ENCODE data around the gene NWD2. TPM values are rescaled to one million over a fixed set of nuclear protein-coding genes. Genes with fewer than 3 reads are reported as not detected.
"Not testable (repeated sequence)": the region's sequence is repeated elsewhere in the genome, so short reads cannot be mapped to it uniquely, and the experiment has no call there.

Gene NWD2
- polyA plus RNA-seq, 1 donor from 2014 or later = not detected

DNA sequence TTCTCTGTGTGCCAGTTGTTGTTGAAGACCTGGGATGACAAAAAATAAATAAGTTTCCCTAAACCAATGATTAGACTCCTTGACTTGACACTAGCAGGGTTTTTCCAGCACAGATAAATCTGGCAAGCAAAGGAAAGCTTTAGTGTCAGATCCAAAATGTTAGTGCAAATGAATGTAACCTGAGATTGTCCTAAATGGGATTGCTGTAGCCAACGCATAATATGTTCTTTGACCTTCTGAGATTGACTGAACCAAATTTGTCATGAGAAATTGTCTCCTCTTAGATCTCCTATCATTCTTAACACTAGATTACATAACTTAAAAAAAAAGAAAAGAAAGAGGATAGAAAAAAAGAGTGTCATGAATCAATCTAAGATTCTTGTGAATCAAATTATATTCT is 245.2 kb downstream of the NWD2 start:
- H3K36me3 Mint-ChIP-seq = no peaks in the 10 kb centered on the region

DNA sequence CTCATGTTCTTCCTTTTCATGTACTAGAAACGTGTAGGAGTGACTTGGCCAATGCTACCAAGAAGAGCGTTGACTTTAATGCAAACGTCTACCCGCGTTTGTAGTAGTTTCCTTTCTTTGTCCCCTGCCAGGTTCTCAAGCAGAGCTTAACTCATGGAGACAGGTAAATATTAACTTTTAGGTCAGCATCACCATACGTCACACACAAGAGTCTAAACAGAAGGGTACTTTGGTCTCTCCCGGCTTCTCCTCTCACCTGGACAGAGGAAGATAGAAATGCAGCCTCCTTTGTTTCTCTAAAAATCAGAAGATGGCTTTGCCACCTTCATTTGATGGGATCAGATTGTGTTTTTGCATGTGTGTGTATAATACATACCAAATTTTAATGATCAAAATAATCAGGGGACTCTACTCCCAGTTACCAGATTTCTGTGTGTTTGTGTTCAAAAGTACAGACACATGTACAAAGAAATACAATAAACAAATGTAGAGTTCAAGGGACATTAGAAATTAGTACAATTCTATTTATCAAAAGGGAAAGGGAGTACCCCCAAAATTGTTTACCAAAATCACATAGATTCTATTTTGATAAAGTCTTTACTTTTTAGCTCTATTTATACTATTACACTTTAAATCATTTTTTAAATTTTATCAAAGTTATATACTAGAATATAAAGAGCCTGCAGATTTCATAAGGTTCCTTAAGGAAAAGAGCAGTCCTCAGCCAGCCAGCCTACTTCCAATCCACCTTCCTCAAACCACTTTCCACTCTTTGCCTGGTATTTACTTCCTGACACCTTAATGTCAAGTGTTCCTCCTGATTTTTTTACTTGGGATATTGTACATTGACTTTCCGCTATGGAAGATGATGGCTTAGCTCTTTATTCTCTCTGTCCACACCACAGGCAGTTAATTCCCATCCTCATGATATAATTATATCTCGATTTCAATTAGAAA is 246.1 kb downstream of the NWD2 start:
- Mint-ChIP-seq H3K27me3 (no peaks in the 10 kb centered on the region), H3K27ac (no peak overlapping the region), H3K4me1 (no peaks in the 10 kb centered on the region), H3K9me3 (peaks cover 0 to 5% (median 2%) of the 10 kb centered on the region in 3 donors), H3K4me3 (no peak overlapping the region), H3K36me3 (no peaks in the 10 kb centered on the region)

More for the DNA sequence above, 245.2 kb downstream of the NWD2 start:
- Mint-ChIP-seq H3K27me3 (no peaks in the 10 kb centered on the region), H3K4me3 (no peak overlapping the region), H3K9me3 (peaks cover 0 to 1% (median 0%) of the 10 kb centered on the region in 3 donors), H3K4me1 (no peaks in the 10 kb centered on the region), H3K27ac (no peak overlapping the region)

DNA sequence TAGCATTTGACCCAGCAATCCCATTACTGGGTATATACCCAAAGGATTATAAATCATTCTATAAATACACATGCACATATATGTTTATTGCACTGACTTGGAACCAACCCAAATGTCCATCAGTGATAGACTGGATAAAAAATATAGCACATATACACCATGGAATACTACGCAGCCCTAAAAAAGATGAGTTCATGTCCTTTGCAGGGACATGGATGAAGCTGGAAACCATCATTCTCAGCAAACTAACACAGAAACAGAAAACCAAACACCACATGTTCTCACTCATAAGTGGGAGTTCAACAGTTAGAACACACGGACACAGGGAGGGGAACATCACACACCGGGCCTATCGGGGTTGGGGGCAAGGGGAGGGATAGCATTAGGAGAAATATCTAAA is 250.8 kb downstream of the NWD2 start:
- not testable (repeated sequence) for H3K4me1 Mint-ChIP-seq, H3K4me3 Mint-ChIP-seq, H3K27me3 Mint-ChIP-seq, H3K27ac Mint-ChIP-seq, H3K9me3 Mint-ChIP-seq, H3K36me3 Mint-ChIP-seq
